ENCODE results near the gene MYH3. TPM values are rescaled to one million over a fixed set of nuclear protein-coding genes. Genes with fewer than 3 reads are reported as not detected.
A peak's percentile ranks its signal among the peaks of the same experiment; 100 is the strongest.
"Not testable (repeated sequence)": the region's sequence is repeated elsewhere in the genome, so short reads cannot be mapped to it uniquely, and the experiment has no call there.

MYH3 gene
- total RNA-seq, 2 donors from 2014 or later = 1.7 to 2.0 TPM

- Histone ChIP-seq H3K27me3 (ENCODE audit: control insufficient read depth, insufficient read depth, low read length, poor library complexity, severe bottlenecking) (no peaks in the 10 kb centered on the region), H3K4me1 (ENCODE audit: control insufficient read depth, insufficient read depth, low read length) (peaks cover 9% of the 10 kb centered on the region), H3K27ac (ENCODE audit: low read depth, low read length) (no peak overlapping the region), H3K9ac (ENCODE audit: extremely low read depth, low read length, poor library complexity, severe bottlenecking) (no peak overlapping the region), H3K9me3 (ENCODE audit: control insufficient read depth, low read length) (no peaks in the 10 kb centered on the region), H3K4me3 (ENCODE audit: low read length) (no peak overlapping the region), H3K36me3 (ENCODE audit: control insufficient read depth, insufficient read depth, low read length) (peaks cover 12% of the 10 kb centered on the region)
- Mint-ChIP-seq H3K27ac (no peak overlapping the region), H3K4me1 (peaks cover 15% of the 10 kb centered on the region), H3K4me3 (no peak overlapping the region), H3K36me3 (ENCODE audit: low read depth) (peaks cover 14% of the 10 kb centered on the region), H3K9me3 (no peaks in the 10 kb centered on the region), H3K27me3 (ENCODE audit: insufficient read depth) (no peaks in the 10 kb centered on the region)
- DNase-seq = no peak
- WGBS, 2 experiments (ENCODE audit: insufficient coverage in 1 of 2, insufficient read length in 1 of 2) = 97% methylated on average over 1 of the region's 1 CpG; no CpG with 5 or more reads in 1 of the 2 experiments
- TF ChIP-seq, protein P1, sequence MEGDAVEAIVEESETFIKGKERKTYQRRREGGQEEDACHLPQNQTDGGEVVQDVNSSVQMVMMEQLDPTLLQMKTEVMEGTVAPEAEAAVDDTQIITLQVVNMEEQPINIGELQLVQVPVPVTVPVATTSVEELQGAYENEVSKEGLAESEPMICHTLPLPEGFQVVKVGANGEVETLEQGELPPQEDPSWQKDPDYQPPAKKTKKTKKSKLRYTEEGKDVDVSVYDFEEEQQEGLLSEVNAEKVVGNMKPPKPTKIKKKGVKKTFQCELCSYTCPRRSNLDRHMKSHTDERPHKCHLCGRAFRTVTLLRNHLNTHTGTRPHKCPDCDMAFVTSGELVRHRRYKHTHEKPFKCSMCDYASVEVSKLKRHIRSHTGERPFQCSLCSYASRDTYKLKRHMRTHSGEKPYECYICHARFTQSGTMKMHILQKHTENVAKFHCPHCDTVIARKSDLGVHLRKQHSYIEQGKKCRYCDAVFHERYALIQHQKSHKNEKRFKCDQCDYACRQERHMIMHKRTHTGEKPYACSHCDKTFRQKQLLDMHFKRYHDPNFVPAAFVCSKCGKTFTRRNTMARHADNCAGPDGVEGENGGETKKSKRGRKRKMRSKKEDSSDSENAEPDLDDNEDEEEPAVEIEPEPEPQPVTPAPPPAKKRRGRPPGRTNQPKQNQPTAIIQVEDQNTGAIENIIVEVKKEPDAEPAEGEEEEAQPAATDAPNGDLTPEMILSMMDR (conservative IDR thresholded peaks at IDR 0.05) = no peak
Measured at GRCh38 chr17:10699856-10700255, 42.7 kb upstream of the MYH3 start.

- Mint-ChIP-seq H3K36me3 (ENCODE audit: low read depth) (peaks cover 24% of the 10 kb centered on the region), H3K27me3 (ENCODE audit: insufficient read depth) (no peaks in the 10 kb centered on the region), H3K4me3 (peak overlapping the region; percentile 83), H3K9me3 (no peaks in the 10 kb centered on the region), H3K27ac (peak overlapping the region; percentile 89), H3K4me1 (peaks cover 17% of the 10 kb centered on the region)
- Histone ChIP-seq H3K9ac (ENCODE audit: extremely low read depth, low read length, poor library complexity, severe bottlenecking) (peak overlapping the region; percentile 68), H3K27ac (ENCODE audit: low read depth, low read length) (peak overlapping the region; percentile 72), H3K27me3 (ENCODE audit: control insufficient read depth, insufficient read depth, low read length, poor library complexity, severe bottlenecking) (no peaks in the 10 kb centered on the region), H3K36me3 (ENCODE audit: control insufficient read depth, insufficient read depth, low read length) (peaks cover 23% of the 10 kb centered on the region), H3K9me3 (ENCODE audit: control insufficient read depth, low read length) (no peaks in the 10 kb centered on the region), H3K4me1 (ENCODE audit: control insufficient read depth, insufficient read depth, low read length) (peaks cover 9% of the 10 kb centered on the region), H3K4me3 (ENCODE audit: low read length) (peak overlapping the region; percentile 98)
- 33 to 58% methylated on average over 8 to 15 of the region's 18 CpGs for whole genome bisulfite sequencing, 2 experiments (ENCODE audit: insufficient coverage in 1 of 2, insufficient read length in 1 of 2)
- DNase-seq = no peak
- TF ChIP-seq, protein P1 (conservative IDR thresholded peaks at IDR 0.05) = no peak
Measured at GRCh38 chr17:10698096-10698818, 41.1 kb upstream of the MYH3 start.

DNA sequence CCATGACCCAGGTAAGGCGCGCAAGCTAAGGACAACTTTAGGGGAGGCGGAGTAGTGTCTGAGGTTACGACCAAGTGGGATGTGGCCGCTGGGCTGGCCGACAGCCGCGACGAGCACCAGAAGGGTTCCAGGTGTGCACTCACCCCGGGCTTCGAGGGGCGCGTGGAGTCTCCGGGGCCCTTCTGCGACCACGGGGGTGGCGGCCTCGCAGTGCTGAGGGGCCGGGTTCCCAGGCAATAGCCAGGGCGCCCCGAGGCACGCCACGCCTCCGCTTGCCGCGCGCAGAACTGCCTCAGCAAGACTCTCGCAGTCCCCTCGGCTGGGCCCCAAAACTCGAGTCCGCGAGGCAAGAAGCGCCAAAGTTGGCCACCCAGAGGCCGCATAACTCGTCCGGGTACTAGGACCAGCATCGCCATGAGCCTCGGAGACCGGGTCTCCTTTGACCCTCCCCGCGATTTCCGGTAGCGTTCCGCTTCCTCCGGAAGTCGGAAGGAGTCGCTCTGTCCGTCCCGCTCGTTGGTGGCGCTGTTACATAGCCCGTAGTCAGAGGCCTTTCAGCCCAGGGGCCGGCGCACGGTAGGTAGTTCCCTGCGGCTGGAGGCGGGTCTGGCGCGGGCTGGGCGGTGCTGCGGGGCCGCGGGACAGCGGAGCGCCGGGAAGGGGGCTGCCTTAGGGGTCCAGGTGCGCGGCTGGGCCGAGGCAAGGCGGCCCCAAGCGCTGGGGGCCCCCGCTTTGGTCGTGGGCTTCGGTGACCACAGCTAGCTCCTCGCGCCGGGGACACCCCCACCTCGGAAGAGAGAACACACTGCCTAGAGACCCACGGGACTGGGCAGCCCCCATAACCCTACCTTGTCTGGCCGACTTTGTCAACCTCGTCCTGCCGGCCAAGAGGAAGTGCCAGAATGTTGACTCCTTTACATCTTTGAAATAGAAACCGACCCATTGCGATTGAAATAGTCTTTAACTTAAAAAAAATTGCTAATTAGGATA, 40.3 kb upstream of the MYH3 start, which contains the start of the genes ADPRM and SCO1:
ADPRM (plus strand) TSS at position 503 of the 990 bp plus-strand sequence. CDS start 7,333 bp downstream, outside the sequence.
SCO1 (minus strand) TSS at position 442 of the 990 bp plus-strand sequence; CDS start at position 416, 26 bp downstream.
- Mint-ChIP-seq H3K4me1 (peaks cover 17% of the 10 kb centered on the region), H3K4me3 (peak within 1 kb of the TSS; percentile 83), H3K27ac (peak within 1 kb of the TSS; percentile 89), H3K9me3 (no peaks in the 10 kb centered on the region), H3K27me3 (ENCODE audit: insufficient read depth) (no peaks in the 10 kb centered on the region), H3K36me3 (ENCODE audit: low read depth) (peaks cover 32% of the 10 kb centered on the region)
- Histone ChIP-seq H3K4me1 (ENCODE audit: control insufficient read depth, insufficient read depth, low read length) (peaks cover 9% of the 10 kb centered on the region), H3K36me3 (ENCODE audit: control insufficient read depth, insufficient read depth, low read length) (peaks cover 31% of the 10 kb centered on the region), H3K4me3 (ENCODE audit: low read length) (peak within 1 kb of the TSS; percentile 98), H3K9me3 (ENCODE audit: control insufficient read depth, low read length) (no peaks in the 10 kb centered on the region), H3K27me3 (ENCODE audit: control insufficient read depth, insufficient read depth, low read length, poor library complexity, severe bottlenecking) (no peaks in the 10 kb centered on the region), H3K9ac (ENCODE audit: extremely low read depth, low read length, poor library complexity, severe bottlenecking) (peak within 1 kb of the TSS; percentile 68), H3K27ac (ENCODE audit: low read depth, low read length) (peak within 1 kb of the TSS; percentile 72)
- TF ChIP-seq, protein P1 (conservative IDR thresholded peaks at IDR 0.05) = peak; percentile 65
- 0% methylated on average over 24 to 84 of the region's 84 CpGs for WGBS, 2 experiments (ENCODE audit: insufficient coverage in 1 of 2, insufficient read length in 1 of 2)
- peak; percentile 99 for DNase-seq

GRCh38 chr17:10695875-10696407, 38.8 kb upstream of the MYH3 start:
- H3K9ac ChIP-seq (ENCODE audit: extremely low read depth, low read length, poor library complexity, severe bottlenecking); DNase-seq; H3K9me3 ChIP-seq (ENCODE audit: control insufficient read depth, low read length); H3K4me1 ChIP-seq (ENCODE audit: control insufficient read depth, insufficient read depth, low read length); H3K27ac ChIP-seq (ENCODE audit: low read depth, low read length); H3K27me3 Mint-ChIP-seq (ENCODE audit: insufficient read depth); H3K9me3 Mint-ChIP-seq; H3K27ac Mint-ChIP-seq; H3K27me3 ChIP-seq (ENCODE audit: control insufficient read depth, insufficient read depth, low read length, poor library complexity, severe bottlenecking): not testable (repeated sequence)
- peaks cover 39% of the 10 kb centered on the region for H3K36me3 Mint-ChIP-seq (ENCODE audit: low read depth)
- peak overlapping the region; percentile 83 for H3K4me3 Mint-ChIP-seq
- Histone ChIP-seq H3K36me3 (ENCODE audit: control insufficient read depth, insufficient read depth, low read length) (peaks cover 46% of the 10 kb centered on the region), H3K4me3 (ENCODE audit: low read length) (peak overlapping the region; percentile 98)
- H3K4me1 Mint-ChIP-seq = peaks cover 17% of the 10 kb centered on the region
- WGBS, 2 experiments (ENCODE audit: insufficient coverage in 1 of 2, insufficient read length in 1 of 2) = 87 to 88% methylated on average over 9 to 17 of the region's 17 CpGs
